ENCODE measurements around the gene GTF3C2.

- TF ChIP-seq GATA2 (IDR thresholded peaks at IDR 0.05; ENCODE audit: low read depth, low read length) (no peak), GATA3 (IDR thresholded peaks at IDR 0.05; ENCODE audit: low read depth, low read length) (no peak)
Observed at GRCh38 chr2:27316655-27317412, 39.7 kb downstream of the GTF3C2 start.
